GM21529 (cell line): ENCODE data around the gene VGLL2.

Source experiments
- ATAC-seq: cut with Tn5 transposase; IDR thresholded peaks from one replicate; pipeline ENCODE4 v1.9.1; 2021; ENCODE audit not compliant: unreplicated experiment

Gene VGLL2

DNA sequence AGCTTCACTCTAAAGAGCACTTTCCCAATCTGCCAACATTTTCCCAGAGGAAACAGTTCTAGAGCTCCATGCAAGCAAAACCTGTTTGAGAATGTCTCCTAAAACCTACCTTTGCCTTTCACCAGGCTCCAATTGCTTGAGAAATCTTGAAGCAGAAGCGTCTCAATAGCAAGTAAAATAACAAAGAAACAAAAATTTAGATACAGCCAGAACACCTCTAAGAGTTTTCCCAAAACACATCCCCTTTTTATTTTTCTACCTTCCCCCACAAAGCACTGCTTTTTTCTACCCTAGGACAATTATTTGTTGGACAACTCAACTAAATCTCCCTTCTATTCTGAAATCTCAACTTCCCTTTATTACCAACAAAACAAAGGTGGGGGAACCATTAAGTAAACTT lies 3.6 kb downstream of the VGLL2 start:
- ATAC-seq: no peak

GRCh38 chr6:117269638-117270054 lies 4.3 kb downstream of the VGLL2 start:
- no peak for ATAC-seq

DNA sequence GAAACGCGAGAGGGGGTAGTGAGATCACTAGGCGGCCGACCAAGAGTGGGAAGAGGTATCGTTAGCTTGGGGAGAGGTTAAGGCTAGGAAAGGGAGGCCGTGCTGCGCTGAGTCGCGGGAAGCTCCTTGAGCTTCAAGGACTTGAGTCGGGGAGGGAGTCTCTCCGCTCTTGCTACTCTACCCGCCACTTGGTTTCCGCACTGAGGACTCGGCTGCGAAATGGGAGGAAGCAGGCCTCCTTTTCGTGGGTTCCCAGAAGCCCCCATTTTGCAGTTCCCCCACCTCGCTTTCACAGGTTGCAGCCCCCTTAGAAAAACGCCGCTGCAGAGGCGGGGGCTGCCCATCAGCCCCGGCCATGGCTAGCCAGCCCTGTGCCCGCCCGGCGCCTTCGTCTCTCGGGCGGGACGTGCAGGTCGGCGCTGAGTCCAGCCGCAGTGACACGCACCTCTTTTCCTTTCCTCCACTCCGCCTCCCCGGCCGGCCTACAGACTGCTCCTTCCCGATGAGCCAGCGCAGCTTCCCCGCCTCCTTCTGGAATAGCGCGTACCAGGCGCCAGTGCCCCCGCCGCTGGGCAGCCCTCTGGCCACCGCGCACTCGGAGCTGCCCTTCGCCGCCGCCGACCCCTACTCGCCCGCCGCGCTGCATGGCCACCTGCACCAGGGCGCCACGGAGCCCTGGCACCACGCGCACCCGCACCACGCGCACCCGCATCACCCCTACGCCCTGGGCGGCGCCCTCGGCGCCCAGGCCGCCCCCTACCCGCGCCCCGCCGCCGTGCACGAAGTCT lies 4.9 kb downstream of the VGLL2 start:
- ATAC-seq: no peak

DNA sequence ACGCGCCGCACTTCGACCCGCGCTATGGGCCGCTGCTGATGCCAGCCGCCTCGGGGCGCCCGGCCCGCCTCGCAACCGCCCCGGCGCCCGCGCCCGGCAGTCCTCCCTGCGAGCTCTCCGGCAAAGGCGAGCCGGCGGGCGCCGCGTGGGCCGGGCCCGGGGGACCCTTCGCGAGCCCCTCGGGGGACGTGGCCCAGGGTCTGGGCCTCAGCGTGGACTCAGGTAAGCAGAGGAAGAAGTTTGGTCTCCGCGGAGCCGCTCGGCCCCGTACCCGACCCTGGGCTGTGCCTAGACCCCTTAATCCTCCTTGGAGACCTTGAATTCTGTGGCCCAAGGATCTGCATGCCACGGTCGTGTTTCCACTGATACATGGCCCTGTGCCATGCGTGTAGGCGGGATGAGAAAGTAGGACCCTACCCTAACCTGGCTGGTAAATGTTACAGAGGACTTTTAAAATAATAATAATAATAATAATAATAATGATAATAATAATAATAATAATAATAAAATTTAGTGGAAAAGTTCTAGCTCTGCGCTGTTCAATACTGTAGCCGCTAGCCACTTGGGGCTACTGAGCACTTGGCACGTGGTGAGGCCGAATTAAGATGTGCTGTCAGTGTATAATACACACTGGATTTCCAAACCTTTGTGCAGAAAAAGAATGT lies 5.6 kb downstream of the VGLL2 start:
- ATAC-seq: no peak

GRCh38 chr6:117272032-117272866 lies 6.9 kb downstream of the VGLL2 start:
- no peak for ATAC-seq

GRCh38 chr6:117272891-117273290 lies 7.5 kb downstream of the VGLL2 start:
- no peak for ATAC-seq

DNA sequence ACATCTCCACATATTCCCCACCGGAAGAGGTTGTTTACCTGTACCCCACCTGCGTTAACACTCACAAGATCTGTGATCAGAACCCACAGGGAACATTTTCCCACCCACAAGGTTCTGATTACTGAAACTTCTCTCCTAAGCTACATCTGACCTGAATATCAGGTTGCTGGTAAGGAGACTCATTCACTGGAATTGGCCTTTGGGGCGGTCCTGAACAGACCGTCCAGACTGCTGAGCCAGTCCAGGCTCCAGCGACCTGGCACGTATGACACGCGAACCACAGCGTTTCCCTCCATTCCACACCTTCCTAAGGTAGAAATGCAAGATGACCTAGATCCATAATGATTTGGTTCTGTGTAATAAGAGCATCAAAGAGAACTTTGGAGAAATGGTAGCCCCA lies 9.8 kb downstream of the VGLL2 start:
- no peak for ATAC-seq

GRCh38 chr6:117275711-117276110 lies 10.4 kb downstream of the VGLL2 start:
- no peak for ATAC-seq

- no peak for ATAC-seq
Measured at GRCh38 chr6:117276778-117277316, 11.5 kb downstream of the VGLL2 start.

- no peak for ATAC-seq
Measured at GRCh38 chr6:117280922-117281321, 15.6 kb downstream of the VGLL2 start.

DNA sequence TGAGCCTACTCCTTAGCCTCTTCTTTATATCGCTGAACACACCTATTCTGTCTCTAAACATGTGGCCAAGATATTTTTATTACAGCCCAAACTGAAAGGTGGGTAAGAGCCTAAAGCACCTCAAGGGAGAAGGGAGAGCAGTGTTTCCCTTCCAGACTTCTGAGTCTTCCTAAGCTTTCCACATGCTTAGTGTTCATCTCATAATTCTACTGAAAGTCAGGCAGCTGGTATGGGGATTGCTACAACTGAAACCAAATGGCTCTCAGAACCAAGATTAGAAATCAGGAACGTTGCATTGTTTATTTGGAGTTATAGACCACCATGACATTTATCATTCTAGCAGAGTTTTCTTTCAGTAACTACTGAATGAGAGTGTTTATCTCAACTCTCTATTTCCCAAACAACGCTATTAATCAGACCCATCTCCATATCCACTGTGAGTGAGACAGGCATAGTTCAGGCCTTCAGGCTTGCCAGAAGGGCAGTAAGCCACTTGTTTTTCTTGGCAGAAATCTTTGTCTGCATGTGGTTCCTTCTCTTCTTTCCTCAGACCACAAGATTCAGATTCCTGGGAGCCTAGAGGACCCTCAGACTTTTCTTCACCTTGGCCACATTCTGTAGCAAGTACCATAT lies 22.8 kb downstream of the VGLL2 start:
- no peak for ATAC-seq

DNA sequence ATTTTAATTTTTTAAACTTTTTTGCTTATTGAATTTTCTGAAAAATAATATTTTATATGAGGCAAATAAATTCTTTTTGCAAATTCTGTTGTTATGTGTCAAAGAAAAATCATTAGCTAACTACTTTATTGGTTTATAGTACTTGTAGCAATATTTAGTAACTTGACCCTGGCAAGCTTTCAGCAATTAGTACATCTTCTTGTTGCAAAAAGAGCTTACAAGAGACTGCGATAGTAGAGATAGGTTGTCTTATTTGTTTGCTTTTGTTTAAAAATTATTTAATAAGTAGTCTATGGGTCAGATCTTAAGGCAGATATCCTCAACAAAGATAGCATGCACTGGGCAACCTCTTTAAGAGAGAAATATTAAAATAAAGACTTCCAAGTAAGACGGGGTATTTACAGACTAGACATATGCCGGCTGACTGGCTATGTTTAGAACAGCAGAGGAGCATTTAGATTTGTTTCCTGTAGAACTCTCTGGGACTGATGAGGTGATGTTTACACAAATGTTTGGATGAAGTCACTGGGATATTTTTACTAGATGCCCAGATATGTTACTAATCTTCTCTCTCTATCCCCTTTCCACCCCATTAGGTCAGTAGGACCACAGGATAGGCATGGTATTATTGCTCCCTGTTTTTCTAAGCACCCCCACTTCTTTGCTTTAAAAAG lies 25.0 kb downstream of the VGLL2 start:
- no peak for ATAC-seq

DNA sequence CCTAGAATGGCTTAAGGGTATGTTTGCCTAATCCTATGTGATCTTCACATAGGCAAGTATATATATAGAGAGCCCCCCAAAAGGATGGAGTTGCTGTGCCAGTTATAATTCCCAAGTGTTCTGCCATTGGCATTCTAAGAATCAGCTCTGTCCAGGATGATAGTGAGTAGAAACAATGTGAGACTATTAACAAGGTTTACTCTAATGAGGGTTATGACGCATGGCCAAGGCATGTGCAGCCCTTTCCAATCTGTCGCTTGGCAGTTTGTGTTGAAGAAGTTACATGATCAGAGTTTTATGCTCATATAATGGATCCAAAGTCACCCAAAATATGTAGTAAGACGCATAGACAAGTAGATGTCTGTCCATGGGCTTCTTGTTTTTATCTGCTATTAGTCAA lies 33.6 kb downstream of the VGLL2 start:
- no peak for ATAC-seq

DNA sequence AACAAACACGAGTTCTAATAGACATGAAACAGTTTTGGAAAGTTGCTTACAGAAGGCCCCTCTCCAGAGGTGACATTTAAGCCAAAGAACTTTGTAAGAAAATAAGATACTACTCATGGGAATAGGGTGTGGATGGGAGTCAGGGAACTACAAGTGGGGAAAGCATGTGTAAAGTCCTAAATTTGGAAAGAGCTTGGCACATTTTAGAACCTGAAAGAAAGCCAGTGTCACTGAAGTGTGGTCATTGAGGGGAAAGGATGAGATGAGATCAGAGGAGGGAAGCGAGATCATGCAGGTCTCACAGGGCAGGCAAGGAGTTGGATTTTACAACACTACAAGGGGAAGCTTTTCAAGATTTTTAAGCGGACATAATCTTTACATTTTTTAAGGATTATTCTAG lies 38.0 kb downstream of the VGLL2 start:
- ATAC-seq: no peak

- no peak for ATAC-seq
Measured at GRCh38 chr6:117304446-117304845, 39.1 kb downstream of the VGLL2 start.

- ATAC-seq: no peak
Measured at GRCh38 chr6:117306227-117306790, 41.0 kb downstream of the VGLL2 start.

- ATAC-seq: no peak
Measured at GRCh38 chr6:117307655-117308054, 42.3 kb downstream of the VGLL2 start.

DNA sequence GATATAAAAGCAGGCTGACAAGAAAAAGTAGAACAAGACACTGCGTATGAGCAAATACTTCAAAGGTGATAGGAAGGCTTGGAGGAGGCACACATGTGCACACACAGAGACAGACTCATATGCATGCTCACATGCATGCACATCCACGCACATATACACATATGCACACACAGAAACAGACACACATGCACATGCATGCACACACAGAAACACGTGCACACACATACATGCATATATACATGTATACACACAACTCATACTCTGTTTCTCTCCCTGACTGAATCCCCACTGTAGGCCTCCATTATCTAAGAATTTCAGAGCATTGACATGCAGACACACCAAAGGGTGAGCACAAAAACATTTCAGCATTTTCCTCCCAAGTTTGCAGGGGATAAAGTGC lies 43.7 kb downstream of the VGLL2 start:
- no peak for ATAC-seq

DNA sequence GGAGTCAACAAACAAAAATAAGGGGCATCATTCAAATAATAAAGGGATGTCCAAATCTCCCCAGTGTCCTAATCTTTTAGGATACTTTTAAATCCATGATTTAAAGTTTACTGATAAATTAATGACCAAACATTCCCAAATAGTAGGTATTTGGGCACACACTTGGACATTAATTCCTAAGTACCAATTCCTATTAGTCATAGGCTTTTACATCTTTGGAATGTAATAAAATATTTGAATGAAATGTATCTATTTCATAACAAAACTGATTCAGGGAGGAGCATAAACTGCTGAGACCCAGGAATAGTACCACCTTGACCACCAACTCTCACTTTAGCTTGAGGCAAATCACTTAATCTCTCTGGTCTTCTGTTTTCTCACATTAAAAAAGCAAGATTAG lies 44.3 kb downstream of the VGLL2 start:
- no peak for ATAC-seq

- ATAC-seq: no peak
Measured at GRCh38 chr6:117311310-117311709, 46.0 kb downstream of the VGLL2 start.
